CD4-positive, alpha-beta T cell treated with Interleukin-17A for 1 hour (primary cell): ENCODE measurements around the gene SPATA1.
A peak's percentile ranks its signal among the peaks of the same experiment; 100 is the strongest.
"Not testable (repeated sequence)": the region's sequence is repeated elsewhere in the genome, so short reads cannot be mapped to it uniquely, and the experiment has no call there.

Source experiments
- DNase-seq: peaks from one replicate; pipeline ENCODE4 v3.0.0-alpha.2; 2020

The SPATA1 gene

GRCh38 chr1:84510165-84510564 is 4.0 kb downstream of the SPATA1 start:
- DNase-seq = no peak

- no peak for DNase-seq
Measured at GRCh38 chr1:84510668-84511067, 4.5 kb downstream of the SPATA1 start.

- DNase-seq = no peak
Measured at GRCh38 chr1:84524590-84524989, 18.4 kb downstream of the SPATA1 start.

DNA sequence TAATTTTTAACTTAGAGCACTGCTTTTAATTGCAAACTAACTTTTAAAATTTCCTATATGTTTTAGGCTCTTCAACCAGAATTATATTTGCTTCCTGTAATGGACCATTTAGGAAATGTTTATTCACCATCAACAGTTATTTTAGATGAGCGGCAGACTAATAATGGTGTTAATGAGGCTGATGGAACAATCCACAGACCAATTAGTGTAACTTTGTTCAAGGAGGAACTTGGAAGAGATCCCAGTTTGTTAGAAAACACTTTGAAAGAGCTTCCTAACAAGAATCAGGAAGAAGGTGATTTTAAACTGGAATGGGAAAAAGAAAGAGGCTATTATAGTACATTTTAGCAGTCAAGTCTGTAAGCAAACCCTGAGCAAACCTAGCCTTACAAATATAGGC is 19.6 kb downstream of the SPATA1 start:
- no peak for DNase-seq

DNA sequence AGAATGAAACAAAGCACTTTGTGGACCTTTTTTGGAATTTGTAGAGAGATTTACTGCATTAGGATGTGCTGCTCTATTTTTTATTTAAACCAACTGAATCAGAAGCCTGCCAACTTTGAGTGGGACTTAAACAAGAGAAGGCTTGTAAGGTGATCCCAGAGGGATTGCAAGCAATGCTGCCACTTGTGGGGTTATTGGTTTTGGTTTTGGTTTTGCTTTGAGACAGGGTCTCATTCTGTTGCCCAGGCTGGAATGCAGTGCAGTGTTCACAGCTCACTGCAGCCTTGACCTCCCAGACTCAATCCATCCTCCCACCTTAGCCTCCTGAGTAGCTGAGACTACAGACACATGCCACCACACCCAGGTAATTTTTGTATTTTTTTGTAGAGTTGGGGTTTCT is 32.4 kb downstream of the SPATA1 start:
- no peak for DNase-seq

GRCh38 chr1:84539972-84540371 is 33.8 kb downstream of the SPATA1 start:
- no peak for DNase-seq

DNA sequence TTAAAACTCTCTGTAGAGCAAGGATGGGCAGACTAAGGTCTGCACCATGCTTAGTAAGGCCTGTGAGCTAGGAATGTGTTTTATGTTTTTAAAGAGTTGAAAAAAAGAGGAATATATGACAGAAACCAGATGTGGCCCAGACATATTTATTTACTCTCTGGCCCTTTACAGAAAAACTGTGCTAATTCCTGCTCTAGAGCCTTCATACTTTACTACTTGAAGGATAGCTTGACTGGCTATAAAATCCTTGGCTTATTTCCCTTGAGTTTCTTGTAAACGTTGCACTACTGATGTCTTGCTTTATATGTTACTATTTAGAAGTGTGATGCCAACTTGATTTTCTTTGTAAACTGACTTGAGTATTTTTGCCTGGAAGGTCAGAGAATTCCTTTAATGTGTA is 34.6 kb downstream of the SPATA1 start:
- DNase-seq = no peak

GRCh38 chr1:84541679-84542078 is 35.5 kb downstream of the SPATA1 start:
- peak; percentile 5 for DNase-seq

GRCh38 chr1:84550826-84551225 is 44.6 kb downstream of the SPATA1 start:
- no peak for DNase-seq

DNA sequence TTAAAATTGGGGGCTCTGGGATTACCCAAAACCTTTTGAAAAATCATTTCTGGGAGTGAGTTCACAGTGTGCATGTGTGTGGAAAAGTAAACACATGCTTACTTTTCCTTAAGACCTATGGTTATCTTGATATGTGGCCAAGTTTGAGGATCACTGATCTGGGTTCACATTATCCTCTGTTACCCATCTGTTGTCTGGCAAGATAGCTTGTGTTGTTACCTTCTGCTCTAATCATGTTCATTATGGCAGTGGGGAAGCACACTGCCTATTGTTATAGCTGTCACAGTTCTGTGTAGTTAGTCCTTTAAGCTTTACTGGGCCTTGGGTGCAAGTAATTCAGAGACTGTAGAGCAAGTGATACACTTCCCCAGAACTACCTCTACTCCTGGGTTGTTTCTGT is 63.0 kb downstream of the SPATA1 start:
- no peak for DNase-seq

DNA sequence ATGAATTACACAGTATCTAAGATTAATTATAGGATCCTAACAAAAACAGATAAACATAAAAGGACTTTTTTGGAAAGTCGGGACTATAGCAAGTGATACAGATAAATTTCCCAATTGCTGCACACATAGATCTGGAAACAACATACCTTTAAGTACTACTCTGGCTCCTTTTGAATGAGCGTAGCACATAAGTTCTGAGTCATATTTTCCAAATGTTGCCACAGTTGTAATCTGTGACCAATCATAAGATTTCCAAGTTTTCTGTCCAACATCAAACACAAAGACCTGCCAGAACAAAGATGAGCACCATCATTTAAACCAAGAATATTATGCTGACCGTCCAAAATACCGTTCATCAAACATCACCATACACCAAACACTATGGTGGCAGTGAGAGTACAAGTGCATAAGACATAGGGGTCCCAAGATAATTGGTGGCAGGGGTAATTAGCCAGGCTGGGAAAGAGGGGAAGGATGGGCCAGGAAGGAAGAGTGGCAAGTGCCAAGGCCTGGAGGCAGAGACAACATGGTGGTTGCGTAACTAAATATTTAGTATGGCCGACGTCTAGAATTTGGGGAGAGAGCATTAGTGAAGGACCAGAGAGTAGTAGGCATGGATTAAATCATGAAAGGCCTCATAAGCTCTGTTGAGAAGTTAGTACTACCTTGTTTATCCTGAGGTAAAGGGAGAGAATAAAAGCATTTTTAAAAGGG is 64.4 kb downstream of the SPATA1 start:
- DNase-seq = no peak

DNA sequence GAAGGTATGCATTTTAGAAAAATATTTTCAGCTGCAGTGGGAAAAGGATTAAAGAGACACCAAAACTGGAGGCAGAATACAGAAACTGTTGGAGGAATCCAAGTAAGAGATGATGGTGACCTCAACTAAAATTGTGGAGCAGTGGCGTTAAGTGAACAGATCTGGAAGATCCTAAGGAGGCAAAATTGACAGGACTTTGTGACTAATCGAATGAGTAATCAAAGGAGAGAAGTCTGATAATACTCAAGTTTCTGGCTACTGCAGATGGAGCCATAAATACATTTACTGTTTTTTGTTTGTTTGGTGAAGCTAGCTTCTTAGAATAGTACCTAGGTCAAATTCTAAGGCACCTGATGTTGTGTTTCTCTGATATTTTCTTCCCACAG is 65.0 kb downstream of the SPATA1 start:
- DNase-seq = no peak

DNA sequence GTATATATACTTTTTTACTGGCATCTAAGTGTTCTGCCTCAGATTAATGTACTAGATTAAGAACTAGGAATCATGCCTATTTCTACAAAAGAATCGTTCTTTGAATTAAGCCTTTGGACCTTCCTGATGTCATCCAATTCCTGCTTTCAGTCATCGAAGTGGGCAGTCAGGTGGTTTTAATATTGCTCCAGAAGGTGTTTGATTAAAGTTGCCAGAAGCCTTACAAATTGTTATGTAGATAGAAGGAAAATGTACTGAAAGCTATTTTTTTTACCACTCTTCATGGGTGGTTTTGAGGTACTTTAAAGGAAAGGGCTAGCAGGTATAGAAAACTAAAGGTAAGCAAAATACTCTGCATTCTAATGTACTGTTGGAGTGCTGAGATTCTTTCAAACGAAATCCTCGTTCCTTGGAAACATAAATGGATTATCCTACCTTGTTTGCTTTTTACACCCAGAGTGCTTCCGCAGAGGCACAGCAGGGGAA is 67.3 kb downstream of the SPATA1 start:
- DNase-seq = no peak

GRCh38 chr1:84573967-84574842 is 68.0 kb downstream of the SPATA1 start, which contains the start of gene CTBS:
CTBS (minus strand) TSS chr1:84574440; CDS start chr1:84574415, 25 bp downstream.
- DNase-seq = peak; percentile 90

DNA sequence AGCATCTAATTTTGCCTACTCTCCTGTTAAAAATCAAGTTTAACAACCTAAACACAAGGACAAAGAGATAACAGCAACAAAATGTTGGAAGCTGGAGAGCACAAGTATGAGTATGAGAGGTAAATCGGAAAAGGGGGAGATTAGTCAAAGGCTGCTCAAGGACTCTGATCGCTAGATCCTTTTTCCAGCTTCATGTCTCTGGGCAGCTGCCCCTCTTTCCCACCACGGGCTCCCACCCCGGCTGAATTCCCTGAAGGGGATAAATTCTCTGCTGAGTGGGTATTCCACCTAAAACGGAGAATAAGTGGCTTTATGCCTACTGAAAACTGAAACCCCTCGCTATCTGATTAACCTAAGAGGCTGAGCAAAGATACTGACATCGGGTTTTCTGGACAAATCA is 68.8 kb downstream of the SPATA1 start:
- DNase-seq = no peak

DNA sequence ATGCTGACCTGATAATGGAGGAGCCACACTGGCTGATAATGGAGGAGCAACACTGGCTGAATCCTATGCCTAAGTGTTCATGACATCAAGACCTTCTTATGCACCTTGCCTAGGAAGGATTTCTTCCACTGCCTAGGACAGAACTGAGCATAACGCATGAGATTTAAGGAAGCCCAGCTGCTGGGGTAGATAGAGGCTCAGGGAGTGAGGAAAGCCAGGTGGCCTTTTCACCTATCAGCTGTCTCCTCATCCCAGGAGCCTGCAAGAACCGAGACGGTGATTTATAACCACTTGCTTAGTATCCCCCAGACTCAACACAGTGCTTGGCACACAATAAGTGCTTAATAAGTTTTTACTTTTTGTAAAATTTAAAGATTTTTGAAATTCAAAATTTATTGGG is 75.5 kb downstream of the SPATA1 start:
- DNase-seq = no peak

DNA sequence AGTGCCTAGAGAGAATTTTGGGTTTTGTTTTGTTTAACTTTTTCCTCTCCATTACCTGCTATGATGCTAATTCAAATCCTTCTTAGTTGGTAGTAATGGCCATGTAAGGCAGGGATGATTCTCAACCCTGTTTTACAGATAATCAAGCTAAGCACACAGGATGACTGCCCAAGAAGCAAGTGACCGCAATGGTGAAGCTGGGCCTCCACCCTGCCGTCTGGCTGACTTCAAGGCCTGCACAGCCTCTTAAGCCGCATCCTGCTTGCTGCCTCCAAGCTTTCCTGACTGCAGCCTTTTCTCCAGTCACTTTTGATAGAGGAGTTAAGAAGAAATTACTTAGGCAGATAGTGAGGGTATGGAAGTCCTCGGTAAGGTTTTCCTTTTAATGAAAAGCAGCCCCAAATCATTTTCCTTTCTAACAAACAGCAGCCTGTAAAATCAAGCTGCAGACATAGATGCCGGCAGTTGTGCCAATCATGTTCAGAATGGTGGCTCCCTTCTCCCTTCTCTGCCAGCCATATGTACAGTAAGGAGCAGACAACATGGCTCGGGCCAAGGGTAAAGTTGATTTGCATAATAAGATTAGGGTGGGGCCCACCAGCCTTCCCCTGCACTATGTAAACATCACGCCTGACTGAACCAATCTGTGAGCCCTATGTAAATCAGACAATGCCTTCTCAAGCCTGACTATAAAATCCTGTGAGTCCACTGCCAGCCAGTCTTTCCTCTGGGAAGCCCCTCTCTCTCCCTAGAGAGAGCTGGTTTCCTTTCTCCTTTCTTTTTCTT is 76.8 kb downstream of the SPATA1 start:
- DNase-seq = no peak

DNA sequence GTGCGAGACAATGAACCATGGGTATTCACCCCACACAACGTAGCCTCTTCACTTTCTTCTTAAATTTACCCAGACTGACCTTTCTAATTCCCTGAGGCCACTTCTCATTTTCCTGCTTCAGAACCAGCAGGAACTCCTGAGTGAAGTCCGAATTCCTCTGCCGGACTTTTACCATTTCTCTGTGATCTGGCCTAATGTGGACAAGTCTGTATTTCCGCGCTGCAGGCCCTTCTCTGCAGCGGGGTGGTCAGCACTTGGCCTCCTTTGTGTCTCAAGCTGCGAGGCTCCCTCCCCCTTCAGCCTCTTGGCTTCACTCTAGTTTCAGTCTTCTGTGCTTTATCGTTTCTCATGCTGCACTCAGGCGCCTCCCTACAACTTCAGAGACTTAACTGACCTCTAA is 77.5 kb downstream of the SPATA1 start:
- DNase-seq = no peak

GRCh38 chr1:84584126-84584525 is 77.9 kb downstream of the SPATA1 start:
- no peak for DNase-seq

DNA sequence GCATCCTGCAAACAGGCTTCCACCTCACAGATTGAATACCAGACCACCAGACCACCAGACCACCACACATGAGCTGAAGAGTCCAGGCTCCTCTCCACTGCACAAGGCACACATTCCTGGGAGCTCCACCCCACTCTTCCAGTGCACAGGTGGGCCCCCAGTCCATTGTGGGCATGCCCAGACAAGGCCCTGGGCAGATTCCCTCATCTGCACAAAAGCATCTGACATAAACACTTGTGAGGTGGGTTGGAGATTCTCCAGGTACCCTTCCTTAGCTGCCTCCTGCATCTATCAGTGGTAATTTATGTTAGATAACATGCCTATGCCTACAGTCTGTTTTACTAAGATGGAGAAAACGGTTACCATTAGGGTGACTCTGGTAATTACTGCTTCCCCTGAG is 79.6 kb downstream of the SPATA1 start:
- DNase-seq = no peak

DNA sequence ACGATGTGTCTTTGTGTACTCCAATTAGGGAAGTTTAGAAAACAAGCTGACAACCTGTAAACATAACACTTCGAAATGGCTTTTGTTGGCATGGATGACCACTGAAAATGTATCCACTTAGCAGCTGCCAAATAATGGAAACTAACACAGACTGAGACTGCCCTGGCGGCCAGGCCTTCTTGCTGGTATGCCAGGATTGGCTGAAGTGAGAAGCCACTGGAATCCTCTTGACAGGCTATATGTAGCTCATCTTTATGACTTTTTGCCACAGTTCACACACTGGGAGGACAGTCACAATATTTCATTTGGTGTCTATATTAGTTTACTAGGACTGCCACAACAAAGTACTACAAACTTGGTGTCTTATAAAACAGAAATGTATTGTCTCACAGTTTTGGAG is 80.9 kb downstream of the SPATA1 start:
- no peak for DNase-seq

DNA sequence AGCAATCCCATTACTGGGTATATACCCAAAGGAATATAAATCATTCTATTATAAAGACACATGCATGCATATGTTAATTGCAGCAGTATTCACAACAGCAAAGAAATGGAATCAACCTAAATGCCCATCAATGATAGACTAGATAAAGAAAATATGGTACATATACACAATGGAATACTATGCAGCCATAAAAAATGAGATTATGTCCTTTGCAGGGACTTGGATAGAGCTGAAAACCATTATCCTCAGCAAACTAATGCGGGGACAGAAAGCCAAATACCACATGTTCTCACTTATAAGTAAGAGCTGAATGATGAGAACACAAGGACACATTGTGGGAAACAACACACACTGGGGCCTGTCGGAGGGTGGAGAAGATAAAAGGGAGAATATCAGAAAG is 88.8 kb downstream of the SPATA1 start:
- DNase-seq = not testable (repeated sequence)

DNA sequence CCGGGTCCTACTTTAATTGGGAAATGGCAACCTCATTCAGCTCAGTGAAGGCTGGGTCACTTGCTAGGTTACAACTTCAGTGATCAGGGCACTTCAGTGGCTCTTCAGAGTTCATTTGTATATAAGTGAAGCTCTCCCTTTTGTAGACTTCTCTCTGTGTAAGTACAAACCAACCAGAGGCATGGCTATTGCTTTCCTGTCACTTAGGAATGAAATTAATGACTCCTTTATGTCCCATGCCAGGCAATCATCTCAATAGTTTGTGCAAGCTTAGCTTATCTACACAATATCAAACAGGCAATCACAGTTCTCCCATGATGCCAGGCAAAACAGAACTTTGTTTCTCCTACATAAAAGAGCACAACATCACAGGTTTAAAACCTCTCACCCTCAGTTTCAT is 90.8 kb downstream of the SPATA1 start:
- no peak for DNase-seq
